GM23338 (cell line): ENCODE measurements around the gene ADORA1. TPM values are rescaled to one million over a fixed set of nuclear protein-coding genes. Genes with fewer than 3 reads are reported as not detected.

ENCODE experiments used
- ATAC-seq: fragments of 200-7000 bp; cut with Tn5 transposase; 3 replicates; pipeline ENCODE4 v1.9.1; 2020
- DNase-seq: peaks from one replicate; pipeline ENCODE4 v3.0.0-alpha.2; 2015; ENCODE audit warnings: low spot score
- H2AFZ ChIP-seq: fragments of 200-600 bp; sonication (generic); 2 replicates; pipeline ENCODE4 v1.8.0; 2016; ENCODE audit warnings: antibody characterized with exemption, mild to moderate bottlenecking, moderate library complexity
- H3F3A ChIP-seq: fragments of 200-600 bp; sonication (generic); replicated peaks from 2 replicates; pipeline ENCODE4 v1.8.0; 2017; ENCODE audit warnings: antibody characterized with exemption, mixed run types, low read depth
- H3K27ac ChIP-seq: fragments of 200-600 bp; sonication (generic); 2 replicates; pipeline ENCODE4 v1.6.1; 2016; ENCODE audit warnings: low read depth
- H3K27me3 ChIP-seq: fragments of 200-600 bp; sonication (generic); 2 replicates; pipeline ENCODE4 v1.8.0; 2016; ENCODE audit warnings: mild to moderate bottlenecking, mixed run types, moderate library complexity; ENCODE audit not compliant: insufficient read depth
- H3K36me3 ChIP-seq: fragments of 200-600 bp; sonication (generic); 2 replicates; pipeline ENCODE4 v1.8.0; 2016; ENCODE audit warnings: mild to moderate bottlenecking; ENCODE audit not compliant: insufficient read depth
- H3K4me1 ChIP-seq: fragments of 200-600 bp; sonication (generic); 2 replicates; pipeline ENCODE4 v1.8.0; 2016; ENCODE audit warnings: mild to moderate bottlenecking, moderate library complexity; ENCODE audit not compliant: insufficient read depth
- H3K4me2 ChIP-seq: fragments of 200-600 bp; sonication (generic); 2 replicates; pipeline ENCODE4 v1.7.1; 2017; ENCODE audit warnings: mixed run types
- H3K4me3 ChIP-seq: fragments of 200-600 bp; sonication (generic); 2 replicates; pipeline ENCODE4 v1.6.1; 2016; ENCODE audit warnings: mixed run types
- H3K79me2 ChIP-seq: fragments of 200-600 bp; sonication (generic); replicated peaks from 2 replicates; pipeline ENCODE4 v1.8.0; 2017; ENCODE audit warnings: mild to moderate bottlenecking; ENCODE audit not compliant: insufficient read depth
- H3K9me2 ChIP-seq: fragments of 200-600 bp; sonication (generic); 2 replicates; pipeline ENCODE4 v1.8.0; 2017; ENCODE audit not compliant: insufficient read depth
- H4K20me1 ChIP-seq: fragments of 200-600 bp; sonication (generic); replicated peaks from 2 replicates; pipeline ENCODE4 v1.8.0; 2017; ENCODE audit warnings: mild to moderate bottlenecking; ENCODE audit not compliant: insufficient read depth
- H3K27ac Mint-ChIP-seq: 2 replicates; pipeline ENCODE4 v1.8.0; 2020; ENCODE audit warnings: inconsistent platforms, mild to moderate bottlenecking, moderate library complexity, mixed read lengths
- H3K27me3 Mint-ChIP-seq: 3 replicates; pipeline ENCODE4 v1.8.0; 2022; ENCODE audit warnings: low read depth, mild to moderate bottlenecking, moderate library complexity, mixed read lengths, inconsistent platforms; ENCODE audit not compliant: insufficient read depth, poor library complexity
- H3K36me3 Mint-ChIP-seq: 3 replicates; pipeline ENCODE4 v1.8.0; 2021; ENCODE audit warnings: low read depth, mild to moderate bottlenecking, inconsistent platforms, moderate library complexity, mixed read lengths
- H3K4me1 Mint-ChIP-seq: 3 replicates; pipeline ENCODE4 v1.8.0; 2020; ENCODE audit warnings: mild to moderate bottlenecking, inconsistent platforms, mixed read lengths
- H3K4me3 Mint-ChIP-seq: 3 replicates; pipeline ENCODE4 v1.8.0; 2021; ENCODE audit warnings: moderate library complexity, mild to moderate bottlenecking, inconsistent platforms, mixed read lengths
- H3K9me3 Mint-ChIP-seq: 3 replicates; pipeline ENCODE4 v1.8.0; 2020; ENCODE audit warnings: moderate library complexity, mild to moderate bottlenecking, inconsistent platforms, mixed read lengths
- CREB1 ChIP-seq: fragments of 250-450 bp; sonication (Bioruptor Pico); IDR thresholded peaks from 2 replicates; pipeline ENCODE4 v1.5.0; 2020; ENCODE audit warnings: low read depth, mild to moderate bottlenecking, moderate library complexity
- ETS1 ChIP-seq: IDR thresholded peaks from 2 replicates; pipeline ENCODE4 v1.6.1; 2016; ENCODE audit warnings: antibody characterized with exemption
- EZH2 ChIP-seq: fragments of 200-600 bp; sonication (generic); IDR thresholded peaks from one replicate; pipeline ENCODE4 v1.8.0; 2017; ENCODE audit warnings: antibody characterized with exemption, mild to moderate bottlenecking, low read depth; ENCODE audit not compliant: unreplicated experiment
- EZH2phosphoT487 ChIP-seq: fragments of 200-600 bp; sonication (generic); IDR thresholded peaks from one replicate; pipeline ENCODE4 v1.8.1; 2018; ENCODE audit warnings: antibody characterized with exemption; ENCODE audit not compliant: unreplicated experiment
- JUNB ChIP-seq: IDR thresholded peaks from one replicate; pipeline ENCODE4 v1.6.1; 2016; ENCODE audit warnings: antibody characterized with exemption; ENCODE audit not compliant: unreplicated experiment
- NANOG ChIP-seq: IDR thresholded peaks from 2 replicates; pipeline ENCODE4 v1.6.1; 2016; ENCODE audit warnings: antibody characterized with exemption, borderline replicate concordance
- STAT1 ChIP-seq: IDR thresholded peaks from one replicate; pipeline ENCODE4 v1.6.1; 2016; ENCODE audit warnings: antibody characterized with exemption; ENCODE audit not compliant: unreplicated experiment
- ZNF114 ChIP-seq: fragments of 250-450 bp; sonication (Bioruptor Pico); IDR thresholded peaks from 2 replicates; pipeline ENCODE4 v1.5.0; 2020; ENCODE audit warnings: mild to moderate bottlenecking, moderate library complexity
- ZNF462 ChIP-seq: fragments of 250-450 bp; sonication (Bioruptor Pico); IDR thresholded peaks from 2 replicates; pipeline ENCODE4 v1.5.0; 2020; ENCODE audit warnings: mild to moderate bottlenecking, moderate library complexity
- polyA plus RNA-seq: library from polyadenylated mRNA; unstranded; fragments of >200 nt; fragmentation: Nextera tagmentation; extraction: Ambion mirVana; gene quantifications from 2 replicates; pipeline ENCODE4 v1.2.1, GENCODE V29; 2016
- total RNA-seq: library from RNA; depleted of rRNA; stranded (reverse); fragments of >200 nt; shearing (Covaris generic); gene quantifications from 2 replicates; pipeline ENCODE4 v1.2.3, GENCODE V29; 2014
- TF ChIP-seq, protein P1 (sequence below): IDR thresholded peaks from one replicate; pipeline ENCODE4 v1.6.1; 2018; ENCODE audit warnings: antibody characterized with exemption; ENCODE audit not compliant: unreplicated experiment

Gene ADORA1
- total and polyA plus RNA-seq, 2 experiments from 2014 or later = 0.63 to 1.8 TPM

GRCh38 chr1:203142124-203142523 is 14.6 kb downstream of the ADORA1 start:
- no peak overlapping the region for H3K4me3 Mint-ChIP-seq
- no peaks in the 10 kb centered on the region for H3K36me3 Mint-ChIP-seq
- Histone ChIP-seq H3F3A (no peaks in the 10 kb centered on the region), H3K79me2 (no peaks in the 10 kb centered on the region), H3K27me3 (no peaks in the 10 kb centered on the region), H2AFZ (no peak overlapping the region), H3K27ac (no peak overlapping the region), H3K36me3 (no peaks in the 10 kb centered on the region), H3K9me2 (no peaks in the 10 kb centered on the region), H3K4me3 (no peak overlapping the region), H3K4me1 (peaks cover 9% of the 10 kb centered on the region), H4K20me1 (no peaks in the 10 kb centered on the region), H3K4me2 (no peak overlapping the region)
- H3K27me3 Mint-ChIP-seq = peaks cover 11% of the 10 kb centered on the region
- ATAC-seq = no peak
- H3K4me1 Mint-ChIP-seq = peaks cover 29% of the 10 kb centered on the region
- H3K9me3 Mint-ChIP-seq = peaks cover 2% of the 10 kb centered on the region; the same call in 1 of the 3 replicates
- H3K27ac Mint-ChIP-seq = no peak overlapping the region
- no peak for DNase-seq
- TF ChIP-seq EZH2phosphoT487 (no peak), ZNF462 (no peak)

DNA sequence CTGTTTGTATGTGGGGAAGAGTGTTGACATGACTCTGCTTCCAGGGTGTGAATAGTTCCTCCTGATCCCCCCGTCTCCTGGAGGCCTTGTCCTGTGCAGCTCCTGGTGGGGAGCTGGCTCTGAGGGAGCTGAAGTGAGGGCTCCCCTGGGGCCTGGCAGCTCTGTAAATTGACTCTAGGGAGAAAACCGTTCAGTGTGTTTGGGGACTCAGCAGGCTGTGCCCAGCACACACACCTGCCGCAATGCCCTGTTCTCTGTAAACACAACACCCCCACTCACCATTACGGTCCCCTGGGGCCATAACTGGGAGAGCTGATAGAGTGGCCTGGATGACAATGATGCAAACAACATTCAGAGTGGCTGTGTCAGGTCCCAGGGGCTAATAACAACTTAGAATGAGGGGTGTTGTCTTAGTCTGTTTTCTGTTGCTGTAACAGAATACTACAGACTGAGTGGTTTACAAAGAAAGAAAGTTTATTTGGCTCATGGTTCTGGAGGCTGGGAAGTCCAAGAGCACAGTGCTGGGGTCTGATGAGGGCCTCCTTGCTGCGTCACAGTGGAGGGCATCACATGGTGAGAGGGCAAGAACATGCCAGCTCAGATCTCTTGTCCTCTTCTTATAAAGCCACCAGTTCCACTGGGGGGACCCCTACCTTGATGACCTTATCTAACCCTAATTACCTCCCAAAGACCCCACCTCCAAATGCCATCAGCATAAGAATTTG is 15.3 kb downstream of the ADORA1 start:
- Histone ChIP-seq H3K4me3 (no peak overlapping the region), H3F3A (no peaks in the 10 kb centered on the region), H3K4me2 (no peak overlapping the region), H3K36me3 (no peaks in the 10 kb centered on the region), H3K9me2 (no peaks in the 10 kb centered on the region), H4K20me1 (no peaks in the 10 kb centered on the region), H3K4me1 (peaks cover 16% of the 10 kb centered on the region), H3K79me2 (no peaks in the 10 kb centered on the region), H3K27me3 (no peaks in the 10 kb centered on the region), H3K27ac (no peak overlapping the region), H2AFZ (no peak overlapping the region)
- H3K9me3 Mint-ChIP-seq = peaks cover 2% of the 10 kb centered on the region; the same call in 1 of the 3 replicates
- ATAC-seq (no peak), DNase-seq (no peak)
- H3K4me1 Mint-ChIP-seq = peaks cover 35% of the 10 kb centered on the region
- peaks cover 12% of the 10 kb centered on the region for H3K27me3 Mint-ChIP-seq
- H3K27ac Mint-ChIP-seq = no peak overlapping the region
- H3K4me3 Mint-ChIP-seq = no peak overlapping the region
- no peaks in the 10 kb centered on the region for H3K36me3 Mint-ChIP-seq
- TF ChIP-seq STAT1 (no peak), CREB1 (CRISPR knock-in tag) (no peak), ZNF114 (CRISPR knock-in tag) (no peak), NANOG (no peak), JUNB (no peak), EZH2 (no peak), ETS1 (no peak)
- TF ChIP-seq, protein P1, sequence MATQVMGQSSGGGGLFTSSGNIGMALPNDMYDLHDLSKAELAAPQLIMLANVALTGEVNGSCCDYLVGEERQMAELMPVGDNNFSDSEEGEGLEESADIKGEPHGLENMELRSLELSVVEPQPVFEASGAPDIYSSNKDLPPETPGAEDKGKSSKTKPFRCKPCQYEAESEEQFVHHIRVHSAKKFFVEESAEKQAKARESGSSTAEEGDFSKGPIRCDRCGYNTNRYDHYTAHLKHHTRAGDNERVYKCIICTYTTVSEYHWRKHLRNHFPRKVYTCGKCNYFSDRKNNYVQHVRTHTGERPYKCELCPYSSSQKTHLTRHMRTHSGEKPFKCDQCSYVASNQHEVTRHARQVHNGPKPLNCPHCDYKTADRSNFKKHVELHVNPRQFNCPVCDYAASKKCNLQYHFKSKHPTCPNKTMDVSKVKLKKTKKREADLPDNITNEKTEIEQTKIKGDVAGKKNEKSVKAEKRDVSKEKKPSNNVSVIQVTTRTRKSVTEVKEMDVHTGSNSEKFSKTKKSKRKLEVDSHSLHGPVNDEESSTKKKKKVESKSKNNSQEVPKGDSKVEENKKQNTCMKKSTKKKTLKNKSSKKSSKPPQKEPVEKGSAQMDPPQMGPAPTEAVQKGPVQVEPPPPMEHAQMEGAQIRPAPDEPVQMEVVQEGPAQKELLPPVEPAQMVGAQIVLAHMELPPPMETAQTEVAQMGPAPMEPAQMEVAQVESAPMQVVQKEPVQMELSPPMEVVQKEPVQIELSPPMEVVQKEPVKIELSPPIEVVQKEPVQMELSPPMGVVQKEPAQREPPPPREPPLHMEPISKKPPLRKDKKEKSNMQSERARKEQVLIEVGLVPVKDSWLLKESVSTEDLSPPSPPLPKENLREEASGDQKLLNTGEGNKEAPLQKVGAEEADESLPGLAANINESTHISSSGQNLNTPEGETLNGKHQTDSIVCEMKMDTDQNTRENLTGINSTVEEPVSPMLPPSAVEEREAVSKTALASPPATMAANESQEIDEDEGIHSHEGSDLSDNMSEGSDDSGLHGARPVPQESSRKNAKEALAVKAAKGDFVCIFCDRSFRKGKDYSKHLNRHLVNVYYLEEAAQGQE = no peak
